ENCODE results near the gene SH3BP4.

- TF ChIP-seq, protein P1, sequence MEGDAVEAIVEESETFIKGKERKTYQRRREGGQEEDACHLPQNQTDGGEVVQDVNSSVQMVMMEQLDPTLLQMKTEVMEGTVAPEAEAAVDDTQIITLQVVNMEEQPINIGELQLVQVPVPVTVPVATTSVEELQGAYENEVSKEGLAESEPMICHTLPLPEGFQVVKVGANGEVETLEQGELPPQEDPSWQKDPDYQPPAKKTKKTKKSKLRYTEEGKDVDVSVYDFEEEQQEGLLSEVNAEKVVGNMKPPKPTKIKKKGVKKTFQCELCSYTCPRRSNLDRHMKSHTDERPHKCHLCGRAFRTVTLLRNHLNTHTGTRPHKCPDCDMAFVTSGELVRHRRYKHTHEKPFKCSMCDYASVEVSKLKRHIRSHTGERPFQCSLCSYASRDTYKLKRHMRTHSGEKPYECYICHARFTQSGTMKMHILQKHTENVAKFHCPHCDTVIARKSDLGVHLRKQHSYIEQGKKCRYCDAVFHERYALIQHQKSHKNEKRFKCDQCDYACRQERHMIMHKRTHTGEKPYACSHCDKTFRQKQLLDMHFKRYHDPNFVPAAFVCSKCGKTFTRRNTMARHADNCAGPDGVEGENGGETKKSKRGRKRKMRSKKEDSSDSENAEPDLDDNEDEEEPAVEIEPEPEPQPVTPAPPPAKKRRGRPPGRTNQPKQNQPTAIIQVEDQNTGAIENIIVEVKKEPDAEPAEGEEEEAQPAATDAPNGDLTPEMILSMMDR (IDR thresholded peaks at IDR 0.05; ENCODE audit: insufficient read depth, low read length, poor library complexity, severe bottlenecking): no peak
- TF ChIP-seq EZH2phosphoT487 (conservative IDR thresholded peaks at IDR 0.05; ENCODE audit: low read length): no peak
Observed at GRCh38 chr2:234949762-234950434, 1.9 kb upstream of the SH3BP4 start.

Measured in SU-DHL-6 (cell line).